H1 (cell line): ENCODE results near the gene FSIP1. TPM values are rescaled to one million over a fixed set of nuclear protein-coding genes. Genes with fewer than 3 reads are reported as not detected.

ENCODE experiments used
- CHD1 ChIP-seq: IDR thresholded peaks from 2 replicates; pipeline ENCODE4 v1.6.1; 2012; ENCODE audit warnings: low read depth, low read length, improper control_type of control experiment
- KDM1A ChIP-seq: fragments of 200-600, 300-600 bp; sonication (generic); IDR thresholded peaks from 2 replicates; pipeline ENCODE4 v1.7.1; 2016; ENCODE audit warnings: mild to moderate bottlenecking, low read length, borderline replicate concordance
- POLR2AphosphoS5 ChIP-seq: IDR thresholded peaks from 2 replicates; pipeline ENCODE4 v1.6.1; 2011; ENCODE audit warnings: low read depth, low read length
- RNF2 ChIP-seq: fragments of 200-900, 300-1000 bp; sonication (generic); IDR thresholded peaks from 2 replicates; pipeline ENCODE4 v1.7.1; 2016; ENCODE audit warnings: borderline replicate concordance, low read depth, mild to moderate bottlenecking, antibody characterized with exemption, low read length; ENCODE audit not compliant: poor library complexity, severe bottlenecking; ENCODE audit errors: missing control alignments
- RXRA ChIP-seq: IDR thresholded peaks from 2 replicates; pipeline ENCODE4 v1.6.1; 2011; ENCODE audit warnings: low read depth, mild to moderate bottlenecking, low read length, moderate library complexity; ENCODE audit not compliant: insufficient read depth
- polyA plus RNA-seq, 7 experiments: library from polyadenylated mRNA; depleted of rRNA in 3 of 7; stranded (reverse) in 5 of 7; unstranded in 2 of 7; fragments of >200 nt in 5 of 7; fragments of 200-250 nt in 2 of 7; gene quantifications; 1 replicate in 5 of 7; 2 replicates in 1 of 7; 4 replicates in 1 of 7; pipeline versions ENCODE4 v1.2.1 to v1.2.3, GENCODE V29; 2011 to 2013; ENCODE audit warnings: missing spikeins in 2 of 7, mixed read lengths in 2 of 7
- total RNA-seq: library from RNA; stranded (reverse); fragmentation: NEBNext Ultra II Directional; extraction: Animal tissue kit (Norgen Biotek cat#: 25700); gene quantifications from 2 replicates; pipeline ENCODE4 v1.2.1, GENCODE V29; 2021
- TF ChIP-seq, protein P1 (sequence below): fragments of 300-600 bp; sonication (generic); IDR thresholded peaks from 2 replicates; pipeline ENCODE4 v1.7.1; 2012; ENCODE audit warnings: low read length, moderate library complexity, mild to moderate bottlenecking, inconsistent platforms; ENCODE audit not compliant: insufficient replicate concordance

FSIP1 gene
- total and polyA plus RNA-seq, 2 of the 8 experiments (the other 6 are each of a cell fraction or from before 2014, with no cell fraction given) = 0.18 to 1.3 TPM

DNA sequence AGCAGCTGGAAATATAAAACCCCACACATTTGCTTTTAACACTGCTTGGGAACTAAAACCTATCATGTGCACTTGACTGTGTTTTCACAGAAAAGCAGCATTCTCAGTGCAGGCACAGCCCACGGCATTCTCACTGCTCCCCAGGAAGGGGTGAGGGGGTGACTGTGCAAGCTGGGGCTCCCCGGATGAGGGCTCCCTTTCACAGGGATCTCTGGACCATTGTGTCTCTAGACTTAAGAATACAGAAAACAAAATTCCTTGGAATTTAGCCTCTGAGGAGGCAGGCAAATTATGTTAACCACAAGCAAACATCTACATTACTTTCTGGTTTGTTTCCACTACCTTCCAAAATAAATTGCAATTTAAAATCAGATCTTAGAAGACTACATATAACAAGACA lies 100.3 kb downstream of the FSIP1 start (continued):
- TF ChIP-seq, protein P1, sequence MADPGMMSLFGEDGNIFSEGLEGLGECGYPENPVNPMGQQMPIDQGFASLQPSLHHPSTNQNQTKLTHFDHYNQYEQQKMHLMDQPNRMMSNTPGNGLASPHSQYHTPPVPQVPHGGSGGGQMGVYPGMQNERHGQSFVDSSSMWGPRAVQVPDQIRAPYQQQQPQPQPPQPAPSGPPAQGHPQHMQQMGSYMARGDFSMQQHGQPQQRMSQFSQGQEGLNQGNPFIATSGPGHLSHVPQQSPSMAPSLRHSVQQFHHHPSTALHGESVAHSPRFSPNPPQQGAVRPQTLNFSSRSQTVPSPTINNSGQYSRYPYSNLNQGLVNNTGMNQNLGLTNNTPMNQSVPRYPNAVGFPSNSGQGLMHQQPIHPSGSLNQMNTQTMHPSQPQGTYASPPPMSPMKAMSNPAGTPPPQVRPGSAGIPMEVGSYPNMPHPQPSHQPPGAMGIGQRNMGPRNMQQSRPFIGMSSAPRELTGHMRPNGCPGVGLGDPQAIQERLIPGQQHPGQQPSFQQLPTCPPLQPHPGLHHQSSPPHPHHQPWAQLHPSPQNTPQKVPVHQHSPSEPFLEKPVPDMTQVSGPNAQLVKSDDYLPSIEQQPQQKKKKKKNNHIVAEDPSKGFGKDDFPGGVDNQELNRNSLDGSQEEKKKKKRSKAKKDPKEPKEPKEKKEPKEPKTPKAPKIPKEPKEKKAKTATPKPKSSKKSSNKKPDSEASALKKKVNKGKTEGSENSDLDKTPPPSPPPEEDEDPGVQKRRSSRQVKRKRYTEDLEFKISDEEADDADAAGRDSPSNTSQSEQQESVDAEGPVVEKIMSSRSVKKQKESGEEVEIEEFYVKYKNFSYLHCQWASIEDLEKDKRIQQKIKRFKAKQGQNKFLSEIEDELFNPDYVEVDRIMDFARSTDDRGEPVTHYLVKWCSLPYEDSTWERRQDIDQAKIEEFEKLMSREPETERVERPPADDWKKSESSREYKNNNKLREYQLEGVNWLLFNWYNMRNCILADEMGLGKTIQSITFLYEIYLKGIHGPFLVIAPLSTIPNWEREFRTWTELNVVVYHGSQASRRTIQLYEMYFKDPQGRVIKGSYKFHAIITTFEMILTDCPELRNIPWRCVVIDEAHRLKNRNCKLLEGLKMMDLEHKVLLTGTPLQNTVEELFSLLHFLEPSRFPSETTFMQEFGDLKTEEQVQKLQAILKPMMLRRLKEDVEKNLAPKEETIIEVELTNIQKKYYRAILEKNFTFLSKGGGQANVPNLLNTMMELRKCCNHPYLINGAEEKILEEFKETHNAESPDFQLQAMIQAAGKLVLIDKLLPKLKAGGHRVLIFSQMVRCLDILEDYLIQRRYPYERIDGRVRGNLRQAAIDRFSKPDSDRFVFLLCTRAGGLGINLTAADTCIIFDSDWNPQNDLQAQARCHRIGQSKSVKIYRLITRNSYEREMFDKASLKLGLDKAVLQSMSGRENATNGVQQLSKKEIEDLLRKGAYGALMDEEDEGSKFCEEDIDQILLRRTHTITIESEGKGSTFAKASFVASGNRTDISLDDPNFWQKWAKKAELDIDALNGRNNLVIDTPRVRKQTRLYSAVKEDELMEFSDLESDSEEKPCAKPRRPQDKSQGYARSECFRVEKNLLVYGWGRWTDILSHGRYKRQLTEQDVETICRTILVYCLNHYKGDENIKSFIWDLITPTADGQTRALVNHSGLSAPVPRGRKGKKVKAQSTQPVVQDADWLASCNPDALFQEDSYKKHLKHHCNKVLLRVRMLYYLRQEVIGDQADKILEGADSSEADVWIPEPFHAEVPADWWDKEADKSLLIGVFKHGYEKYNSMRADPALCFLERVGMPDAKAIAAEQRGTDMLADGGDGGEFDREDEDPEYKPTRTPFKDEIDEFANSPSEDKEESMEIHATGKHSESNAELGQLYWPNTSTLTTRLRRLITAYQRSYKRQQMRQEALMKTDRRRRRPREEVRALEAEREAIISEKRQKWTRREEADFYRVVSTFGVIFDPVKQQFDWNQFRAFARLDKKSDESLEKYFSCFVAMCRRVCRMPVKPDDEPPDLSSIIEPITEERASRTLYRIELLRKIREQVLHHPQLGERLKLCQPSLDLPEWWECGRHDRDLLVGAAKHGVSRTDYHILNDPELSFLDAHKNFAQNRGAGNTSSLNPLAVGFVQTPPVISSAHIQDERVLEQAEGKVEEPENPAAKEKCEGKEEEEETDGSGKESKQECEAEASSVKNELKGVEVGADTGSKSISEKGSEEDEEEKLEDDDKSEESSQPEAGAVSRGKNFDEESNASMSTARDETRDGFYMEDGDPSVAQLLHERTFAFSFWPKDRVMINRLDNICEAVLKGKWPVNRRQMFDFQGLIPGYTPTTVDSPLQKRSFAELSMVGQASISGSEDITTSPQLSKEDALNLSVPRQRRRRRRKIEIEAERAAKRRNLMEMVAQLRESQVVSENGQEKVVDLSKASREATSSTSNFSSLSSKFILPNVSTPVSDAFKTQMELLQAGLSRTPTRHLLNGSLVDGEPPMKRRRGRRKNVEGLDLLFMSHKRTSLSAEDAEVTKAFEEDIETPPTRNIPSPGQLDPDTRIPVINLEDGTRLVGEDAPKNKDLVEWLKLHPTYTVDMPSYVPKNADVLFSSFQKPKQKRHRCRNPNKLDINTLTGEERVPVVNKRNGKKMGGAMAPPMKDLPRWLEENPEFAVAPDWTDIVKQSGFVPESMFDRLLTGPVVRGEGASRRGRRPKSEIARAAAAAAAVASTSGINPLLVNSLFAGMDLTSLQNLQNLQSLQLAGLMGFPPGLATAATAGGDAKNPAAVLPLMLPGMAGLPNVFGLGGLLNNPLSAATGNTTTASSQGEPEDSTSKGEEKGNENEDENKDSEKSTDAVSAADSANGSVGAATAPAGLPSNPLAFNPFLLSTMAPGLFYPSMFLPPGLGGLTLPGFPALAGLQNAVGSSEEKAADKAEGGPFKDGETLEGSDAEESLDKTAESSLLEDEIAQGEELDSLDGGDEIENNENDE = no peak
- TF ChIP-seq RNF2 = no peak
- no peak for TF ChIP-seq RXRA
- no peak for TF ChIP-seq CHD1
- TF ChIP-seq KDM1A = no peak
- TF ChIP-seq POLR2AphosphoS5 = no peak
